GM18858 (cell line): ENCODE data around the gene FGFBP2.

Experiments used
- ATAC-seq: cut with Tn5 transposase; IDR thresholded peaks from one replicate; pipeline ENCODE4 v1.9.1; 2021; ENCODE audit not compliant: unreplicated experiment

The FGFBP2 gene

GRCh38 chr4:15968551-15969300, 5.8 kb upstream of the FGFBP2 start:
- no peak for ATAC-seq

DNA sequence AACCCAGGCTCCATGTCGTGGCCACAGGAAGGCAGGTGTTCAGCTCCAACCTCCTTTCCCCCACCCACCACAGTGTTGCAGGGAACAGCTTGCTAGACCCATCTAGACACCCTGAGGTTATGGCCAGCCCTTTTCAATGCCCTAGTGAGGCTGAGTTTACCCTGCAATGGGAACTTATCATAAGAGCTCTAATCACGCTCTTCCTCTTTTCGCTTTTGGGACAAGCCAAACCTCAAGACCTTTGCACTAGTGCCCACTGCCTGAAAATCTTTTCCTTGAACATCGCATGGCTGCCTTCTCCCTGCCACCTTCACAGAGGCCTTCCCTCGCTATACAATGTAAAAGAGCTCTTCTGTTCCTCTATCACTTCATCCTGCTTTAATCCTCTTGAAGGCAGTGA, 2.4 kb upstream of the FGFBP2 start:
- no peak for ATAC-seq

DNA sequence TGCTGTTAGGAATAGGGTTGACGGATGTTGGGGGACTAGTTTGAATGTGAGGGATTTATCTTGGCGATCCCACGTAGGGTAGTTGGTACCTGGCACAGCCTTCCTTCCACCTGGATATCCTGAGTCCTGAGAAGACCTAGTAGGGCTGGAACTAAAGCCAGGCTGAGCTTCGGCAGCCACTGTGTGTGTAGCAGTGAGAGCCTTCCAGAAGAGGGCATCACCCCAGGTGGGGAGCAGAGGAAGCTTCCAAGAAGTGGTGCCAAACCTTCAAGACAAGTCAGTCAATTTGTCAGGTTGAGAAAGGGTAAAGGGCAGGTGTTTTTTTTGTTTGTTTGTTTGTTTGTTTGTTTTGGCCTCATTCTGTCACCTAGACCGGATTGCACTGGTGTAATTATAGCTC, 1.2 kb upstream of the FGFBP2 start:
- no peak for ATAC-seq

DNA sequence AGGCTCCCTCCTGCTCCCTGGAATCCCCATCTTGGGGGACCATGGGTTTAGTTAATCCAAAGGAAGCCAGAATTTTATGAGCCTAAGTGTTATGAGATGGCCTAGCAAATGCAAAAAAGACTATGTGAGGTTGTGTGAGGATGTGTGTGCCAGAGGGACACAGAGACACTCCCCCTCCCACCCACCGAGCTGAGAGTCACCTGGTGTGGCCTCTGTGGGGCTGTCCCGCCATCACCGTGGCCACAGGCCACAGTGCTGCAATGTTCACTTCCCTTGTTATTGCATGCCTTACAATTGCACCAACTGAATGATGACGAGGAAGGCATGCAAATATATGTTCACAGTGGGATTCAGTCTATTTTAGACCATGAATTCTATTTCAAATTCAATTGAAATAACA, 601 bp upstream of the FGFBP2 start:
- peak; percentile 95 for ATAC-seq

- ATAC-seq, result no peak
Observed at GRCh38 chr4:15961781-15962510, 1.0 kb downstream of the FGFBP2 start.

GRCh38 chr4:15958562-15958961, 4.4 kb downstream of the FGFBP2 start:
- ATAC-seq, result no peak

DNA sequence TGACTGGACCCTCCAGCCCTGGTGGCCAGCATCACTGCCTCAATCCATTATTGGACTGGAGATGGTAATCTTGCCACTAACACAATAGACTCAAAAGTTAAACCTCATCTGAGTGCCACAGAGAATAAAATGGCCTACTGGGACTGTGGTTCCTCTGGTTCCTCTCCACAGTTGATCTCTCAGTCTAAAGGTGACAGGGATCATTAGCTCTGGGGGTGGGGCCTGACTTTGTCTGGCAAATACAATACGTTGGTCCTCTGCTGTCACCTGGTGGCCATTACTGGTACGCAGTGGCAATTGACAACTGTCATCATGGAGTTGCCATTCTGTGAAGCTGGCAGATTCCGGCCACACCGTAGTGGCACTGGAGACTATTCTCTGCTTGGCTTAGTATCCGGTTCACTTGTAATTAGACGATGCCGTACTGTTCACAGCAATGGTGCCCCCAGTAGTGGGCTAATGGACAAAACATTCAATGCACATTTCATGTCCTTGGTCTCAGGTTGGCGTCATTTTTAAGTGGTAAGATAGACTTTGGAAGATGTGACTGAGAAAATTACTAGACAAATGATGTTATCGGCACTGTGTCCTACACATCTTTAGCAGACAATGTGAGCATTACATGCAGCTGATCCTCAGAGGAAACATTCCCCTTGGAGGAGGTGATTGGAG, 6.7 kb downstream of the FGFBP2 start:
- ATAC-seq, result peak; percentile 88

- ATAC-seq, result no peak
Observed at GRCh38 chr4:15955670-15956069, 7.3 kb downstream of the FGFBP2 start.

DNA sequence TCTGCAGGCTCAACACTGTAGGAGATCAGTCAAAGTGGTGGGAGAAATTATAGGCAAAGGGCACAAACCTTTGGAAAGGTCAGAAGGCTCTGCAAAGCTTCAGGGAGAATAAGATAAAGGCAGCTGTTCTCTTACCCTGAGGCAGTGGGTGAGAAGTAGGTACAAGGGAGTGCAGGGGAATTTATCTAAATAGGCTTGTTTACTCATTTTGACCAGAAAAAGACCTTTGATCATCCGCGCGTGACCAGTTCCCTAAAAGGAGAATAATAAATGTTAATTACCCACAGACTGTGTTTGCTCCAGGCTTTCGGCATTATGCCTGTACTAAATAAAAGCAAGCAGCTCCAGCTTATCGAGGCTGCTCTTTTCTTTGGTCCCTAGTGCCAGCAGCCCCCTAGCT, 9.3 kb downstream of the FGFBP2 start:
- ATAC-seq, result no peak

GRCh38 chr4:15951781-15952180, 11.2 kb downstream of the FGFBP2 start:
- ATAC-seq, result peak; percentile 42

DNA sequence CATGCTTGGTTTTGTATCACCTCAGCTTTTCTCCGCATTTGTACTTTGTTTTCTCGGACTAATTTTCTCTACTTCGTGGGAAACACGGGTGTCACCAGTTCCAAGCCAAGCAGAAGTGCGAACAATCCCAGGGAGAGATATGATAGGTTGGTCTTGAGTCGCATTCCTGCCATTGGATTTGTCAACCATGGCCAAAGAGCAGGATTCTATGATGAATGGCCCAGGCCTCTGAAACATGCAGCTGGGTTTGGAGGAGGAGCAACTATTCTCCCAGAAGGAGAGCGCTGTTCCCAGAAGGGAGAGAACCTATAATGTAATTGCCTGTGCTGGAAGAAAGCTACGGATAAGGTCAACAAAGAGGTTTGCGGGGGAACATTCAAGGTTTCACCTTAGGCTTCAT, 14.1 kb downstream of the FGFBP2 start:
- no peak for ATAC-seq

- ATAC-seq, result no peak
Observed at GRCh38 chr4:15947684-15948083, 15.3 kb downstream of the FGFBP2 start.

DNA sequence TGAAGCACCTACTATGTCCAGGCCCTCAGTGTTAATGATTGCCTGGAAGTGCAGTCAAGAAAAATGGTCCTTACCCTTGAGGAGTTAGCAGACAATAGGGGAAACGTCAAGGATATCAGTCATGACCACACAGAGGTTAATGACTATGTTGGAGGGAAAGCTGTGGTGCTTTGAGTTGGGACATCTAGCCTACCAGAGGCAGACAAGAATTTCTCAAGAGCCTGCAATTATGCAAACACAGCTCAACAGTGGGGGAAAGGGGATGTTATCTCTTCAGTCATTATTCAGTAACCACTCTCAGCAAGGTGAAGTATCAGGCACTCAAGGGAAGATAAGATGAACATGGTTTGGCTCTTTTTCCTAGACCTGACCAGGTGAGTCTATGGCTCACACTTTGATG, 17.5 kb downstream of the FGFBP2 start:
- no peak for ATAC-seq

GRCh38 chr4:15944895-15945294, 18.1 kb downstream of the FGFBP2 start:
- ATAC-seq, result no peak

- ATAC-seq, result no peak
Observed at GRCh38 chr4:15942283-15942682, 20.7 kb downstream of the FGFBP2 start.

GRCh38 chr4:15938640-15939039, 24.3 kb downstream of the FGFBP2 start, which contains the start of gene FGFBP1:
Gene FGFBP1 (minus strand): TSS chr4:15938740. CDS start chr4:15936632, 2,108 bp downstream.
- no peak for ATAC-seq

DNA sequence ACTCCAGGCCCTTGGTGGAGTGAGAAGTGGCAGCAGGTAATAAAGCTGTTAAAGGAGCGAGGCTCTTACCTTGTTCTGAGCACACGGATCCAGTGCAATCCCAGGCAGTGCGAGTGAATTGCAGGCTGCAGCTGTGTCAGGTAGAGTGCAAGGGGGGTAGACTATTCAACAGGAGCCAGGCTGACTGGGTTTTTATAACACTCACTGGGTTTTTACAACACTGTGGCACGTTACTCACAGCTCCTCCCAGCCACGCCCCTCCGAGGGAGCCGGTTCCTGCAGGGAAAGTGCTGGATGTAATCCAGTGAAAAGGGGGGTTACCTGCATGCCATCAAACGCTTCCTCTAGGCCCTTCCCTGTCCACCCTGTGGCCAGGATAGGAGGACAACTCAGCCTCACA, 24.8 kb downstream of the FGFBP2 start:
- no peak for ATAC-seq

GRCh38 chr4:15936495-15936894, 26.5 kb downstream of the FGFBP2 start:
- ATAC-seq, result no peak

DNA sequence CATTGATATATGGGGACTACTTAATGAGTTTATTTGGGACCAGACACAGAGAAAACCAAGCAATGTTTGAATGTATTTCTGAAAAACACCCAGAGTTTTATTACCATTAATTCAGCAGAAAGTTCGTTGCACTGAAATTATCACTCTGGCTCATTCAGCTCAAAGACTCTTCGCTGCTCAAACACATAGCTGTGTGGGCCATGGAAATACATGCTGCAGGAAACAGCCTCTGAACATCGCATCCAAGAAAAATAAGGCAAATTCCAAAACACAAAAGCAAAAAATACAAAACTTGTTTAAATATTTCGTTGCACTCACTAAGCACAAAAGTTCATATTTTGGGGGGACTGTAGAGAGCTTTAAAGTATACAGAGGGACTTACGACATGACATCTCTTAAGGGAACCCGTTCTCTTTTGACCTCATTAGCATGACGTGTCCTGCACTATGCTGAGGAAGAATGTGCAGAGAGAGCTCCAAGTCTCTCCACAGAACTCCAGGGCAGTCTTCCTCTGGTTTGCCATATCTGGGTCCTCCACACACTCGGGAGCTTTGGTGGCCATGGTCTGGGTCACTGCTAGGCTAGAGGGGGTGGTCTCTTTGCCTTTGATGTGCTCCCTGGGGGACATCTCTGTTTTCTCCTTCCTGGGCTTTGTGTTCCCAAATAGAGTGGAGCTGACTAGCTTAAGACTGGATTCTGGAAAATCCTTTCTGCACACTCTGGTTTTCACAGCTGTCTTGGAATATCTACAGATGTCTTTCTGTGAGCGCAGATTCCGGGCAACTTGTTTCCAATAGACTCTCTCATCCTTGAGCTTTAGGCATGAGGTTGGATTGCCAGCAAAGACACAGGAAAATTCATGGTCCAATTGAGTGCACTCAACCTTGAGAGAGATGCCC, 27.2 kb downstream of the FGFBP2 start:
- no peak for ATAC-seq

- ATAC-seq, result no peak
Observed at GRCh38 chr4:15934259-15934658, 28.7 kb downstream of the FGFBP2 start.
